Endothelial cell of umbilical vein (primary cell): ENCODE data around the gene PCDH9. TPM values are rescaled to one million over a fixed set of nuclear protein-coding genes. Genes with fewer than 3 reads are reported as not detected.
A peak's percentile ranks its signal among the peaks of the same experiment; 100 is the strongest.

ENCODE experiments used
- BruUV-seq: library from RNA; stranded (reverse); fragments of 400-500 nt; replicated peaks from 2 replicates; lab custom pipeline; 2021; lab: Mats Ljungman, UMichigan
- CTCF ChIA-PET: fragments of 300-600, 350-600 bp; sonication (Branson Sonifier 250); formaldehyde crosslinking; loops from one replicate; lab custom pipeline; 2021; ENCODE audit warnings: antibody characterized with exemption, inconsistent platforms; lab: Charles Lee
- POLR2A ChIA-PET: fragments of 300-600, 350-600 bp; sonication (Branson Sonifier 250); formaldehyde crosslinking; loops from one replicate; lab custom pipeline; 2021; ENCODE audit warnings: antibody characterized with exemption, inconsistent platforms; lab: Charles Lee
- DNase-seq: peaks from one replicate; pipeline ENCODE4 v3.0.0-alpha.2; 2011; ENCODE audit warnings: low read depth, low spot score
- FAIRE-seq: peaks from 2 replicates; lab custom pipeline; 2011; peaks lifted over from hg19 to GRCh38; lab: Jason Lieb, UNC
- H2AFZ ChIP-seq: 2 replicates; pipeline ENCODE4 v1.6.0; 2012; ENCODE audit warnings: low read depth, low read length, control low read depth, inconsistent platforms
- H3K27ac ChIP-seq: 2 replicates; pipeline ENCODE4 v1.5.1; 2011; ENCODE audit warnings: low read depth, mild to moderate bottlenecking, control low read depth, low read length, moderate library complexity; ENCODE audit not compliant: insufficient read depth
- H3K27me3 ChIP-seq, 2 experiments: 2 replicates each; pipeline versions ENCODE4 v1.6.0 to v1.6.1; 2011; ENCODE audit warnings: low read length in 2 of 2, mixed read lengths in 1 of 2; ENCODE audit not compliant: control insufficient read depth in 2 of 2, insufficient read depth in 2 of 2
- H3K36me3 ChIP-seq, 2 experiments: 2 replicates in 1 of 2; 3 replicates in 1 of 2; pipeline ENCODE4 v1.5.1; 2011; ENCODE audit warnings: low read length in 2 of 2, mild to moderate bottlenecking in 1 of 2, moderate library complexity in 1 of 2; ENCODE audit not compliant: control insufficient read depth in 2 of 2, insufficient read depth in 2 of 2; ENCODE audit errors: extremely low read depth in 1 of 2
- H3K4me1 ChIP-seq: 3 replicates; pipeline ENCODE4 v1.5.1; 2011; ENCODE audit warnings: mild to moderate bottlenecking, low read length; ENCODE audit not compliant: control insufficient read depth, insufficient read depth; ENCODE audit errors: extremely low read depth
- H3K4me2 ChIP-seq: 2 replicates; pipeline ENCODE4 v1.6.1; 2011; ENCODE audit warnings: low read length, control low read depth, mixed read lengths; ENCODE audit not compliant: insufficient read depth
- H3K4me3 ChIP-seq, 3 experiments: fragments of 200-600 bp in 1 of 3; sonication (generic), shearing (Covaris generic) in 1 of 3; replicated peaks in 1 of 3; 2 replicates each; pipeline ENCODE4 v1.5.1; 2011 to 2016; ENCODE audit warnings: control low read depth in 3 of 3, low read length in 3 of 3, mild to moderate bottlenecking in 2 of 3, inconsistent platforms in 1 of 3, low read depth in 1 of 3, moderate library complexity in 1 of 3; ENCODE audit not compliant: insufficient read depth in 1 of 3
- H3K79me2 ChIP-seq: 2 replicates; pipeline ENCODE4 v1.6.0; 2012; ENCODE audit warnings: low read length, inconsistent platforms; ENCODE audit not compliant: control insufficient read depth, insufficient read depth
- H3K9ac ChIP-seq: replicated peaks from 2 replicates; pipeline ENCODE3; 2011; ENCODE audit warnings: low read length, control low read depth; ENCODE audit not compliant: insufficient read depth; ENCODE audit errors: extremely low read depth
- H3K9me1 ChIP-seq: replicated peaks from 3 replicates; pipeline ENCODE4 v1.6.0; 2011; ENCODE audit warnings: mild to moderate bottlenecking, low read length; ENCODE audit not compliant: control insufficient read depth, insufficient read depth; ENCODE audit errors: extremely low read depth
- H3K9me3 ChIP-seq: replicated peaks from 2 replicates; pipeline ENCODE4 v1.5.1; 2012; ENCODE audit warnings: low read length, inconsistent platforms; ENCODE audit not compliant: control insufficient read depth, insufficient read depth
- H4K20me1 ChIP-seq: replicated peaks from 2 replicates; pipeline ENCODE3; 2011; ENCODE audit warnings: mild to moderate bottlenecking, low read length; ENCODE audit not compliant: control insufficient read depth, insufficient read depth; ENCODE audit errors: extremely low read depth
- CTCF ChIP-seq, 2 donors: IDR thresholded peaks; 1 replicate in 1 of 2; 2 replicates in 1 of 2; pipeline ENCODE4 v1.5.1; 2011; ENCODE audit warnings: low read length in 2 of 2, mild to moderate bottlenecking in 2 of 2, moderate library complexity in 2 of 2, control low read depth in 1 of 2, inconsistent platforms in 1 of 2, low read depth in 1 of 2; ENCODE audit not compliant: insufficient read depth in 1 of 2; ENCODE audit errors: extremely low read depth in 1 of 2
- EZH2 ChIP-seq: IDR thresholded peaks from 2 replicates; pipeline ENCODE4 v1.6.1; 2012; ENCODE audit warnings: borderline replicate concordance, low read depth, mild to moderate bottlenecking, moderate library complexity, low read length, inconsistent platforms; ENCODE audit not compliant: severe bottlenecking
- FOS ChIP-seq: IDR thresholded peaks from 2 replicates; pipeline ENCODE4 v1.6.1; 2011; ENCODE audit warnings: mild to moderate bottlenecking, low read length, moderate library complexity, borderline replicate concordance; ENCODE audit not compliant: insufficient read depth
- GATA2 ChIP-seq: IDR thresholded peaks from 2 replicates; pipeline ENCODE4 v1.7.0; 2011; ENCODE audit warnings: low read depth, mild to moderate bottlenecking, moderate library complexity, mixed read lengths, low read length; ENCODE audit not compliant: insufficient read length, insufficient read depth
- JUN ChIP-seq: IDR thresholded peaks from 2 replicates; pipeline ENCODE4 v1.6.1; 2011; ENCODE audit warnings: borderline replicate concordance, low read depth; ENCODE audit not compliant: insufficient read length, insufficient read depth
- MAX ChIP-seq: IDR thresholded peaks from 2 replicates; pipeline ENCODE4 v1.6.1; 2011; ENCODE audit not compliant: insufficient read depth, insufficient read length
- MYC ChIP-seq: IDR thresholded peaks from one replicate; pipeline ENCODE4 v1.6.1; 2011; ENCODE audit warnings: mild to moderate bottlenecking, low read depth, low read length
- POLR2A ChIP-seq: IDR thresholded peaks from 2 replicates; pipeline ENCODE4 v1.6.1; 2012; ENCODE audit warnings: low read depth, mild to moderate bottlenecking, control low read depth, low read length
- POLR2AphosphoS5 ChIP-seq: IDR thresholded peaks from 2 replicates; pipeline ENCODE4 v1.6.1; 2012; ENCODE audit warnings: low read depth, mild to moderate bottlenecking, control low read depth, low read length, moderate library complexity; ENCODE audit not compliant: insufficient read depth
- dilution Hi-C: fragments of 300-500 bp; cut with MboI; formaldehyde crosslinking; loops from one replicate; pipeline ENCODE4 v1.15.0; 2019; ENCODE audit warnings: low sequenced_read_pairs; ENCODE audit not compliant: extremely low pct_ligation_motif_present
- intact Hi-C: fragments of 100-400 bp; cut with micrococcal nuclease; formaldehyde crosslinking; loops from one replicate; pipeline ENCODE4 v1.10.0; 2022
- polyA plus RNA-seq, 4 experiments: library from polyadenylated mRNA; depleted of rRNA in 3 of 4; stranded (reverse) in 3 of 4; unstranded in 1 of 4; fragments of >200 nt; gene quantifications; 2 replicates each; pipeline versions ENCODE4 v1.2.1 to v1.2.3, GENCODE V29; 2011 to 2012; ENCODE audit warnings: missing spikeins in 1 of 4
- total RNA-seq: library from RNA; stranded (reverse); gene quantifications from 2 replicates; pipeline ENCODE4 v1.2.3, GENCODE V29; 2021

The PCDH9 gene
- total and polyA plus RNA-seq, 2 donors (not counting 3 experiments of a cell fraction or from before 2014, with no cell fraction given): 1.1 to 5.2 TPM

- TF ChIP-seq EZH2 (no peak), POLR2AphosphoS5 (no peak), POLR2A (no peak), MYC (no peak), MAX (no peak), FOS (no peak), CTCF (IDR thresholded peaks at IDR 0.05; ENCODE audit: extremely low read depth in 1 of 2, insufficient read depth in 1 of 2, low read depth in 1 of 2, low read length in 2 of 2) (no peak), GATA2 (no peak), JUN (no peak)
- dilution Hi-C loops: no loop called here
- Histone ChIP-seq H3K4me1 (peaks cover 16% of the 10 kb centered on the region), H3K36me3 (no peaks in the 10 kb centered on the region), H3K27me3 (no peaks in the 10 kb centered on the region), H3K79me2 (no peaks in the 10 kb centered on the region), H2AFZ (no peak overlapping the region), H4K20me1 (no peaks in the 10 kb centered on the region), H3K9ac (no peak overlapping the region), H3K27ac (no peak overlapping the region), H3K4me3 (no peak overlapping the region), H3K9me1 (no peaks in the 10 kb centered on the region), H3K9me3 (no peaks in the 10 kb centered on the region), H3K4me2 (no peak overlapping the region)
- FAIRE-seq (peak; percentile 26), DNase-seq (no peak)
- CTCF ChIA-PET: interaction anchor here (1.6 to 3.6 kb wide), 6 partner anchors 11 to 1338 kb away, joined by 4 to 18 read pairs (median 10); no protein-coding TSS in a partner anchor
- POLR2A ChIA-PET: no interaction called here
- no TSS peak for BruUV-seq
- intact Hi-C loops: no loop called here
Observed at GRCh38 chr13:66995203-66995611, 234.9 kb downstream of the PCDH9 start.
